PC-3 (cell line): Measurements from ENCODE around the gene HSPB6. TPM values are rescaled to one million over a fixed set of nuclear protein-coding genes. Genes with fewer than 3 reads are reported as not detected.
"Not testable (repeated sequence)": the region's sequence is repeated elsewhere in the genome, so short reads cannot be mapped to it uniquely, and the experiment has no call there.

Experiments used
- ATAC-seq: fragments of 200-7000 bp; cut with Tn5 transposase; 2 replicates; pipeline ENCODE4 v1.9.1; 2020; ENCODE audit warnings: mild to moderate bottlenecking, moderate library complexity
- BruUV-seq: library from RNA; stranded (reverse); fragments of 400-500 nt; replicated peaks from 2 replicates; lab custom pipeline; 2021; lab: Mats Ljungman, UMichigan
- CTCF ChIA-PET: fragments of 300-600 bp; sonication (Branson Sonifier 250); formaldehyde crosslinking; loops from one replicate; lab custom pipeline; 2022; ENCODE audit warnings: antibody characterized with exemption; lab: Charles Lee
- POLR2A ChIA-PET: fragments of 300-600 bp; sonication (Branson Sonifier 250); formaldehyde crosslinking; loops from one replicate; lab custom pipeline; 2022; ENCODE audit warnings: antibody characterized with exemption; ENCODE audit not compliant: unreplicated experiment; lab: Charles Lee
- DNase-seq: peaks from one replicate; pipeline ENCODE4 v3.0.0-alpha.2; 2015
- H2AFZ ChIP-seq: fragments of 300-600 bp; sonication (generic); 2 replicates; pipeline ENCODE4 v1.6.0; 2016; ENCODE audit warnings: antibody characterized with exemption, low read length
- H3F3A ChIP-seq: fragments of 300-600 bp; sonication (generic); one replicate; pipeline ENCODE4 v1.6.0; 2017; ENCODE audit warnings: antibody characterized with exemption, low read length, control low read depth, mild to moderate bottlenecking; ENCODE audit not compliant: unreplicated experiment
- H3K27ac ChIP-seq: fragments of 300-600 bp; sonication (generic); 2 replicates; pipeline ENCODE4 v1.5.1; 2016; ENCODE audit warnings: mild to moderate bottlenecking, low read length
- H3K27me3 ChIP-seq: fragments of 300-600 bp; sonication (generic); 2 replicates; pipeline ENCODE4 v1.6.1; 2016; ENCODE audit warnings: low read length, mixed read lengths
- H3K36me3 ChIP-seq: fragments of 300-600 bp; sonication (generic); 2 replicates; pipeline ENCODE4 v1.6.1; 2016; ENCODE audit warnings: low read depth, mixed run types, low read length, mixed read lengths
- H3K4me1 ChIP-seq: fragments of 300-600 bp; sonication (generic); 2 replicates; pipeline ENCODE4 v1.5.1; 2016; ENCODE audit warnings: low read length; ENCODE audit not compliant: insufficient read depth
- H3K4me2 ChIP-seq: fragments of 300-600 bp; sonication (generic); 2 replicates; pipeline ENCODE4 v1.6.0; 2016; ENCODE audit warnings: low read length
- H3K4me3 ChIP-seq: fragments of 300-600 bp; sonication (generic); 2 replicates; pipeline ENCODE4 v1.5.1; 2016; ENCODE audit warnings: mild to moderate bottlenecking, low read length, mixed read lengths
- H3K79me2 ChIP-seq: fragments of 300-600 bp; sonication (generic); 2 replicates; pipeline ENCODE4 v1.6.1; 2017; ENCODE audit warnings: low read length, mixed read lengths
- H3K9ac ChIP-seq: fragments of 300-600 bp; sonication (generic); 2 replicates; pipeline ENCODE4 v1.6.0; 2016; ENCODE audit warnings: mild to moderate bottlenecking, low read length
- H3K9me2 ChIP-seq: fragments of 300-600 bp; sonication (generic); replicated peaks from 2 replicates; pipeline ENCODE4 v1.6.1; 2016; ENCODE audit warnings: mixed run types, low read length, mixed read lengths
- H3K9me3 ChIP-seq: fragments of 300-600 bp; sonication (generic); 2 replicates; pipeline ENCODE4 v1.6.1; 2016; ENCODE audit warnings: low read length, mixed read lengths
- H4K20me1 ChIP-seq: fragments of 300-600 bp; sonication (generic); 2 replicates; pipeline ENCODE4 v1.6.1; 2016; ENCODE audit warnings: low read length, mixed read lengths
- EZH2 ChIP-seq: fragments of 300-600 bp; sonication (generic); IDR thresholded peaks from one replicate; pipeline ENCODE4 v1.6.1; 2017; ENCODE audit warnings: antibody characterized with exemption, mild to moderate bottlenecking, low read length; ENCODE audit not compliant: unreplicated experiment
- EZH2phosphoT487 ChIP-seq: fragments of 300-600 bp; sonication (generic); IDR thresholded peaks from 2 replicates; pipeline ENCODE4 v1.6.1; 2018; ENCODE audit warnings: mild to moderate bottlenecking, antibody characterized with exemption, low read length, borderline replicate concordance
- intact Hi-C: fragments of 100-400 bp; cut with micrococcal nuclease; formaldehyde crosslinking; loops from 2 replicates; pipeline ENCODE4 v1.9.0; 2023
- total RNA-seq: library from RNA; depleted of rRNA; stranded (reverse); fragments of >200 nt; gene quantifications from 2 replicates; pipeline ENCODE4 v1.2.3, GENCODE V29; 2014
- TF ChIP-seq, protein P1 (sequence below): fragments of 300-600 bp; sonication (generic); conservative IDR thresholded peaks from 2 replicates; pipeline ENCODE4 v1.5.1; 2017; ENCODE audit warnings: antibody characterized with exemption, low read depth, mild to moderate bottlenecking, low read length

The HSPB6 gene
- total RNA-seq, 1 experiment from 2014 or later: not detected

DNA sequence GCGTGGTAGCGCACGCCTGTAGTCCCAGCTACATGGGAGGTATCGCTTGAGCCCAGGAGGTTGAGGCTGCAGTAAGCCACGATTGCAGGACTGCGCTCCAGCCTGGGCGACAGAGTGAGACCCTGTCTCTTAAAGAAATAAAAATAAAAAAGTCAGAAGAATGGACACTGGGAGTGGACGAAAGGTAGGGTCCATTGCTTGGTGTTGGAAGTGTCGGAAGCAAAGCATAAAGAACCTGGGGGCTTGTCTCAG, 18.1 kb upstream of the HSPB6 start:
- POLR2A ChIA-PET: no interaction called here
- peak; percentile 9 for ATAC-seq
- BruUV-seq: no TSS peak
- Histone ChIP-seq H3K4me3 (peak overlapping the region; percentile 66), H3K4me2 (peak overlapping the region; percentile 98), H4K20me1 (no peaks in the 10 kb centered on the region), H2AFZ (peak overlapping the region; percentile 65), H3K4me1 (peaks cover 7% of the 10 kb centered on the region), H3K36me3 (no peaks in the 10 kb centered on the region), H3K79me2 (no peaks in the 10 kb centered on the region), H3K27ac (no peak overlapping the region), H3K9ac (no peak overlapping the region), H3K27me3 (no peaks in the 10 kb centered on the region), H3K9me3 (no peaks in the 10 kb centered on the region), H3K9me2 (no peaks in the 10 kb centered on the region), H3F3A (no peaks in the 10 kb centered on the region)
- no peak for DNase-seq
- TF ChIP-seq EZH2phosphoT487 (no peak), EZH2 (no peak)
- TF ChIP-seq, protein P1, sequence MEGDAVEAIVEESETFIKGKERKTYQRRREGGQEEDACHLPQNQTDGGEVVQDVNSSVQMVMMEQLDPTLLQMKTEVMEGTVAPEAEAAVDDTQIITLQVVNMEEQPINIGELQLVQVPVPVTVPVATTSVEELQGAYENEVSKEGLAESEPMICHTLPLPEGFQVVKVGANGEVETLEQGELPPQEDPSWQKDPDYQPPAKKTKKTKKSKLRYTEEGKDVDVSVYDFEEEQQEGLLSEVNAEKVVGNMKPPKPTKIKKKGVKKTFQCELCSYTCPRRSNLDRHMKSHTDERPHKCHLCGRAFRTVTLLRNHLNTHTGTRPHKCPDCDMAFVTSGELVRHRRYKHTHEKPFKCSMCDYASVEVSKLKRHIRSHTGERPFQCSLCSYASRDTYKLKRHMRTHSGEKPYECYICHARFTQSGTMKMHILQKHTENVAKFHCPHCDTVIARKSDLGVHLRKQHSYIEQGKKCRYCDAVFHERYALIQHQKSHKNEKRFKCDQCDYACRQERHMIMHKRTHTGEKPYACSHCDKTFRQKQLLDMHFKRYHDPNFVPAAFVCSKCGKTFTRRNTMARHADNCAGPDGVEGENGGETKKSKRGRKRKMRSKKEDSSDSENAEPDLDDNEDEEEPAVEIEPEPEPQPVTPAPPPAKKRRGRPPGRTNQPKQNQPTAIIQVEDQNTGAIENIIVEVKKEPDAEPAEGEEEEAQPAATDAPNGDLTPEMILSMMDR: no peak
- intact Hi-C loops: loop anchor here (2.0 kb wide), 1 partner anchor 34 kb away; no protein-coding TSS in a partner anchor
- CTCF ChIA-PET: no interaction called here

DNA sequence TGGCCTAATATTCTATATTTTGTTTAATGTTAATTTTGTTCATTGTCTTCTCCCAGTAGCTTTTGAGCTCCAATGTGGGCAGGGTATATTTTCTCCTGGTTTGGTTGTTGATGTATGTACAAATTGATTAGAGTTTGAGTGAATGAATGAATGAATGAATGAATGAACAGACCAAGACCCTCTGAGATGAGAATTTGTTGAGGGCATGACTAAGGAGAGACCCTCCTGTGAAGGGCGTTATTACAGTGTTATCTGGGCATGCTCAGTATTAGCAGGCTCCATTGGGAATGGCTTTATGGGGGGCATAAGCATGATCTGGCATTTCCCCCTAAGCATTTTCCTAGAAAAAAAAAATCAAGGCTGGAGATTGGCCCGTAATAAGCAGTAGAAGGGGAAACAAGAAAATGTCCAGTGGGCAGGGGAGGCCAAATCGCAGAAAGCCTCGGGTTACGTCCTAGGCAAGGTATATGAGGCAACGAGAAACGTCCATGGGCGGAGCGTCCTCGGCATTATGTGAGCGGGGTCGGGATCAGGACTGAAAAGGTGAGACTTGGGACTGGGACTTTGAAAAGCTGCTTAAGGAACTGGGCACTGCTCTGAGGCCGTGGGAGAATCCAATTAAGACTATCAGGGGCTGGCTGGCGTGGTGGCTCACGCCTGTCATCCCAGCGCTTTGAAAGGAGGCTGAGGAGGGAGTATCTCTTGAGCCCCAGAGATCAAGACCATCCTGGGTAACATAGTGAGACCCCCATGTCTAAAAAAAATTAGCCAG, 17.6 kb upstream of the HSPB6 start:
- BruUV-seq: no TSS peak
- Histone ChIP-seq H2AFZ (peak overlapping the region; percentile 65), H3K27me3 (no peaks in the 10 kb centered on the region), H3K9me2 (no peaks in the 10 kb centered on the region), H3K9ac (no peak overlapping the region), H3K4me3 (peak overlapping the region; percentile 66), H3K9me3 (no peaks in the 10 kb centered on the region), H3K79me2 (no peaks in the 10 kb centered on the region), H3K27ac (no peak overlapping the region), H3K4me2 (peak overlapping the region; percentile 98), H3K36me3 (no peaks in the 10 kb centered on the region), H4K20me1 (no peaks in the 10 kb centered on the region), H3F3A (no peaks in the 10 kb centered on the region), H3K4me1 (peaks cover 7% of the 10 kb centered on the region)
- TF ChIP-seq EZH2 (no peak), EZH2phosphoT487 (no peak)
- TF ChIP-seq, protein P1: no peak
- DNase-seq: peak; percentile 1
- ChIA-PET POLR2A (no interaction called here), CTCF (no interaction called here)
- intact Hi-C loops: loop anchor here (2.0 kb wide), 1 partner anchor 34 kb away; no protein-coding TSS in a partner anchor
- no peak for ATAC-seq

DNA sequence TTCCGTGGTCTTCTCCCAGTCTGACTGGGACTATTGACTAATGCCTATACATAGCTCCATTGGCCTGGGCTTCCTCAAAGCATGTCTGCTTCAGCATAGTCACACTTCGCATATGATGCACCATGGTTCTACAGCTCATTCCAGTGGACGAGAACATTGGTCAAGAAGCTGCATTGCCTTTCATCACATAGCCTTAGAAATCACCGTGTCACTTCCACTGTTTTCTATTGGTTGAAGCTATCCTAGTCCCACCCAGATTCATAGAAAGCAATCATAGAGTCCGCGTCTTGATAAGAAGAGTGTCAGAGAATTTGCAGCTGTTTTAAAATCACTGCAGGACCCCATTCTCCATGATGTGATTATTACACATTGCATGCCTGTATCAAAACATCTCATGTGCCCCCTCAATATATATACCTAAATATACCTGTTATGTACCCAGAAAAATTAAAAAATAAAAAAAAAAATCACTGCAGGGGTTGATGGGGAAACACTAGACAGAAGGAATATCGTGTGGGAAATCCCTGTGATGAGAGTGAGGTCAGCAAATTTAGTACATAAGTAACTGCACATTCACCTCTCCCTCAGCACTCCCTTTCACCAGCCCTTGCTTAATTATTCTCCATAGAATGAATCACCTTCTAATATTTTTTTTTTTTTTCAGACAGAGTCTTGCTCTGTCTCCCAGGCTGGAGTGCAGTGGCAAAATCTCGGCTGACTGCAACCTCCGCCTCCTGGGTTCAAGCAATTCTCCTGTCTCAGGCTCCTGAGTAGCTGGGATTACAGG, 16.4 kb upstream of the HSPB6 start:
- no peak overlapping the region for H3K27ac ChIP-seq

DNA sequence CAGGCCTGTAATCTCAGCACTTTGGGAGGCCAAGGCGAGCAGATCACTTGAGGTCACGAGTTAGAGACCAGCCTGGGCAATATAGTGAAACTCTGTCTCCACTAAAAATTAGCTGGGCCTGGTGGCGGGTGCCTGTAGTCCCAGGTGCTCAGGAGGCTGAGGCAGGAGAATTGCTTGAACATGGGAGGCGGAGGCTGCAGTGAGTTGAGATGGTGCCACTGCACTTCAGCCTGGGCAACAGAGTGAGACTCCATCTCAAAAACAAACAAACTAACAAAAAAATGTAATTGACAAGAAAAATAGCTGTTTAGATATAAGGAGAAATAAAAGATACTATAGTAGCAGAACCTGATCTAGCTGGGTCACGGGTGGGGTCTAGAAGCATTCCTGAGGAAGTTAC, 15.5 kb upstream of the HSPB6 start:
- H3K4me2 ChIP-seq, H3K27me3 ChIP-seq, intact Hi-C loops, H2AFZ ChIP-seq, H3K36me3 ChIP-seq, DNase-seq, H4K20me1 ChIP-seq, H3K79me2 ChIP-seq, CTCF ChIA-PET, H3K27ac ChIP-seq, BruUV-seq, H3F3A ChIP-seq, H3K9me3 ChIP-seq, H3K4me1 ChIP-seq, ATAC-seq, H3K9ac ChIP-seq, POLR2A ChIA-PET, H3K9me2 ChIP-seq, H3K4me3 ChIP-seq: not testable (repeated sequence)

More for the DNA sequence above, 16.4 kb upstream of the HSPB6 start:
- TF ChIP-seq, protein P1: no peak
- TF ChIP-seq EZH2phosphoT487 (no peak), EZH2 (no peak)
- Histone ChIP-seq H3K36me3 (no peaks in the 10 kb centered on the region), H2AFZ (no peak overlapping the region), H3K4me2 (no peak overlapping the region), H3K27me3 (no peaks in the 10 kb centered on the region), H3K9me3 (no peaks in the 10 kb centered on the region), H3K9ac (no peak overlapping the region), H3F3A (no peaks in the 10 kb centered on the region), H3K4me1 (peaks cover 7% of the 10 kb centered on the region), H4K20me1 (no peaks in the 10 kb centered on the region), H3K4me3 (no peak overlapping the region), H3K9me2 (no peaks in the 10 kb centered on the region), H3K79me2 (no peaks in the 10 kb centered on the region)
- CTCF ChIA-PET: no interaction called here
- intact Hi-C loops: no loop called here
- BruUV-seq: no TSS peak
- ATAC-seq: no peak
- POLR2A ChIA-PET: no interaction called here
- DNase-seq: no peak
